Prostate gland (tissue), 2 donors: Measurements from ENCODE around the gene SLC12A6.

ENCODE experiments used
- CTCF ChIP-seq, 4 experiments: fragments of 200-600 bp in 2 of 4; fragments of 450-650 bp in 2 of 4; sonication (generic) in 2 of 4; IDR thresholded peaks; 1 replicate in 3 of 4; 2 replicates in 1 of 4; pipeline ENCODE4 v1.5.1; 2016 to 2019; ENCODE audit warnings: antibody characterized with exemption in 4 of 4, mild to moderate bottlenecking in 2 of 4, moderate library complexity in 2 of 4
- POLR2AphosphoS5 ChIP-seq: sonication (generic); formaldehyde crosslinking; IDR thresholded peaks from one replicate; pipeline ENCODE4 v1.6.1; 2017; ENCODE audit warnings: antibody characterized with exemption

DNA sequence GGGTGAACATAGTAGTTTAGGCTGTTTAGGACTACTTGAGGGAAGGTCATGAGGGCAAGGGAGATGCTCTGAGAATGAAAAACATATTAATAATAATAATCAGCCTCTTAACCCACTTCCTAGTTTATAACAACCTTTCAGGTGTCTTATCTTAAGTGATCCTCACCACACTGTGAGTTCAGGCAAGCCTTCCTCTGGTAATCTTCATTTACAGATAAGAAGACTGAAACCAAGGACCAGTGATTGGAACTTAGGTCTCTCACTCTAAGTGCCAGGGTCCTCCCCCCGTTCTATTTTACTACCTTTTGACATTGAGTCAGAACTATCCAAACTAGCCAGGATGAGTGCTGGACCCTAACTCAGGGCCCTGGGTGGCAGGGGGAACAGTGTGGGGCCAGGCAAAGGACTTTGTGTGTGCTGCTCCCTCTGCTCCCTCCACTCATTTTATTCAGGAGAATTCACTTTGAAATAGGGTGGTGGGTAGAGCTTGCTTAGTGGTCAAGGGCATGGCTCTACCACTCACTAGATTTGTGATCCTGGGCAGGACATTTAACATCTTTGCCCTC, 11.2 kb upstream of the SLC12A6 start:
- TF ChIP-seq CTCF (IDR thresholded peaks at IDR 0.05) = no peak
- TF ChIP-seq POLR2AphosphoS5 = no peak
